Thymus (tissue), 11 donors: ENCODE results near the gene KCNMA1. TPM values are rescaled to one million over a fixed set of nuclear protein-coding genes. Genes with fewer than 3 reads are reported as not detected.

Experiments used
- DNase-seq, 9 donors: peaks; one replicate each; pipeline ENCODE4 v3.0.0-alpha.2; 2013; ENCODE audit warnings: low spot score in 9 of 9, low read depth in 6 of 9, missing footprints in 1 of 9
- H3K27ac ChIP-seq, 2 donors: one replicate each; pipeline ENCODE4 v1.5.1; 2013; ENCODE audit warnings: control low read depth in 1 of 2, low read depth in 1 of 2, low read length in 1 of 2, mild to moderate bottlenecking in 1 of 2, moderate library complexity in 1 of 2
- H3K27me3 ChIP-seq, 2 donors: one replicate each; pipeline ENCODE4 v1.5.1; 2013; ENCODE audit warnings: low read length in 1 of 2; ENCODE audit not compliant: control insufficient read depth in 2 of 2, insufficient read depth in 1 of 2
- H3K36me3 ChIP-seq, 2 donors: one replicate each; pipeline ENCODE4 v1.5.1; 2013; ENCODE audit warnings: low read length in 1 of 2, mild to moderate bottlenecking in 1 of 2, moderate library complexity in 1 of 2; ENCODE audit not compliant: control insufficient read depth in 2 of 2, insufficient read depth in 2 of 2
- H3K4me1 ChIP-seq, 2 donors: one replicate each; pipeline ENCODE4 v1.5.1; 2013; ENCODE audit warnings: low read length in 2 of 2; ENCODE audit not compliant: control insufficient read depth in 2 of 2, insufficient read depth in 2 of 2
- H3K4me3 ChIP-seq, 2 donors: one replicate each; pipeline ENCODE4 v1.5.1; 2013; ENCODE audit warnings: low read length in 2 of 2, control low read depth in 1 of 2, mild to moderate bottlenecking in 1 of 2
- H3K9me3 ChIP-seq, 2 donors: one replicate each; pipeline ENCODE4 v1.5.1; 2013; ENCODE audit warnings: low read length in 1 of 2, mild to moderate bottlenecking in 1 of 2; ENCODE audit not compliant: control insufficient read depth in 2 of 2, insufficient read depth in 1 of 2
- WGBS: extraction: QIAGEN DNeasy Blood & Tissue Kit; methylation state at CpG from one replicate; pipeline ENCODE4 v1.1.7; 2013; 5-methylcytosine and 5-hydroxymethylcytosine counted together
- polyA plus RNA-seq: library from polyadenylated mRNA; stranded (reverse); fragments of 200-250 nt; gene quantifications from one replicate; pipeline ENCODE4 v1.2.3, GENCODE V29; 2013
- total RNA-seq: library from RNA; stranded (reverse); fragments of 120-200 nt; gene quantifications from one replicate; pipeline ENCODE4 v1.2.4, GENCODE V29; 2013
- donor health status: healthy.

The KCNMA1 gene
- total and polyA plus RNA-seq, 2 donors, result 1.9 to 12.9 TPM

DNA sequence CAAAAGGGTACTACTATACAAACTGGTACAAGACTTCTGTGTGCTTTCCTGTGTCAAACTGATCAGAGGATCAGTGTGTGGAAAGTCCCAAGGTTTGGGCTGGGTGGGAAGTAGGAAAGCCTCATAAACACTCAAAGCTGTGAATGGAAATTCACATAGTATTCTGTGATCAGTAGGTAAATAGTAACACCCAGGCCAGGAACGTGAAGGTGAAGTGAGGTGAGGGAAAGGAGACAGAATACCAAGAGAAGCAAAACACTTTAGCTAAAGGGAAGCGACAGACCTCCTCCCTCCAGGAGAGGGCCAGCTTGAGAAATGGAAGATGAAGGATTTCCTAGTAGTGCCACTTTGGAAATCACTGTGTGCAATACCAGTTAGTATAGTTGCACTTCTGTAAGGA is 451.9 kb downstream of the KCNMA1 start:
- no peak for DNase-seq
- H3K27ac ChIP-seq, result no peak overlapping the region
- WGBS, result 98% methylated on average over 2 of the region's 2 CpGs

DNA sequence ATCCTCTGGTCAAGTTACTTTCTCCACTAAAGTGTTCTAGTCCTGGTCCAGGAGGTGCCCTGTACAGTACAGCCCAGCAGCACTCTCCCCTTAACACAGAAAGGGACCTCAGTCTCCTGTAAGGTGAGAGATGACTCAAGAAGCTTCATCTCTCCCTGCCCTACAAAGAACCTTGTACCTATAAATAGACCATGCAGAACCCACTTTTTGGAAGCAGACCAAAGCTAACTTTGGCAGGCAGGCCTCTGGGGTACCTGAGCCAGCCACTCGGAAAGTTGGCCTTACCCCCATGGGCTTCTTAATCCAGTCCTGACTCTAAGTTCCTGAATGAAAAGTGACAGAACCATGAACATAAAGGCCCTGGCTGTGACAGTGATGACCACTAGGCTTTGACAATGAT is 454.8 kb downstream of the KCNMA1 start:
- H3K4me3 ChIP-seq, result no peak overlapping the region
- no peaks in the 10 kb centered on the region for H3K36me3 ChIP-seq
- H3K27ac ChIP-seq, result no peak overlapping the region
- DNase-seq, result no peak
- H3K27me3 ChIP-seq, result no peaks in the 10 kb centered on the region
- no peaks in the 10 kb centered on the region for H3K9me3 ChIP-seq
- WGBS, result 93% methylated on average over 1 of the region's 1 CpG
- no peaks in the 10 kb centered on the region for H3K4me1 ChIP-seq

More for the DNA sequence above, 451.9 kb downstream of the KCNMA1 start:
- Histone ChIP-seq H3K27me3 (no peaks in the 10 kb centered on the region), H3K36me3 (no peaks in the 10 kb centered on the region), H3K4me3 (no peak overlapping the region), H3K9me3 (no peaks in the 10 kb centered on the region), H3K4me1 (no peaks in the 10 kb centered on the region)

DNA sequence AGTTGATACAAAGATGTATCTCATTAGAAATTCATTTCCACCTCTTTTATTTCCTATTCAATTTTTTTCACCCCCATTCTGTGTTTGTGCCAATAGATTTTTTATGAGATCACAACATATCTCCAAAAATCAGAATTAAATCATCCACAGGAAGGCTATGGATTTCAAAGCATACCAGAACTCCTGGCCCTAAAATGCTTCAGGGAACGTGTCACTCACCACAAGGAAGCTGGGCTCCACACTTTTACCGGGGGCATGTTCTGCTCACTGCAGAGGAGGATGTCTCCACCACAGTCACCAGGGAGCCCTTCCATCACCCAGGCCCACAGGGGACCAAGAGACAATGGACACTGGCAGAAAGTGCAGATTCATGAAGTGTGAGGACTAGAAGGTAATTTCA is 456.8 kb downstream of the KCNMA1 start:
- no peaks in the 10 kb centered on the region for H3K4me1 ChIP-seq
- H3K4me3 ChIP-seq, result no peak overlapping the region
- no peaks in the 10 kb centered on the region for H3K27me3 ChIP-seq
- H3K9me3 ChIP-seq, result no peaks in the 10 kb centered on the region
- 87% methylated on average over 2 of the region's 2 CpGs for WGBS
- no peaks in the 10 kb centered on the region for H3K36me3 ChIP-seq
- no peak overlapping the region for H3K27ac ChIP-seq
- no peak for DNase-seq

DNA sequence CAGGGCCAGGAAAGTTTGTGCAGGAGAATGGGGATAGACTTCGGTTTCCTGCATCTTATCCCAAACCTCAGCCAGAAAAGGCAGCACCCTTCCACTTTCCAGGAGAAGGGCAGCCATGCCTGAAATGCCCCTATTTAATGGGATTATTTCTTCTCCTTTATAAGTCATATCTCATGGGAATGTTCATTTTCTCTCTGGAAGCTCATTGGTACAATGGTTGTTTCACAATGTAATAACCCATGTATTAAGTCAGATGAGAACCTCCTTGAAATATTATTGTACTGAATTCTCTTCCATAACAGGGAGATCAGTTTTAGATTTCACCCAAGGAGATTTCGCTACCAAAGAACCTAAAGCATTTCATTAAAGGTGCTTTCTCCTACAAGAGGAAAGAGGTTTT is 457.5 kb downstream of the KCNMA1 start:
- Histone ChIP-seq H3K9me3 (no peaks in the 10 kb centered on the region), H3K4me1 (no peaks in the 10 kb centered on the region), H3K4me3 (no peak overlapping the region), H3K36me3 (no peaks in the 10 kb centered on the region), H3K27me3 (no peaks in the 10 kb centered on the region), H3K27ac (no peak overlapping the region)
- 92% methylated on average over 2 of the region's 2 CpGs for WGBS
- DNase-seq, result no peak

DNA sequence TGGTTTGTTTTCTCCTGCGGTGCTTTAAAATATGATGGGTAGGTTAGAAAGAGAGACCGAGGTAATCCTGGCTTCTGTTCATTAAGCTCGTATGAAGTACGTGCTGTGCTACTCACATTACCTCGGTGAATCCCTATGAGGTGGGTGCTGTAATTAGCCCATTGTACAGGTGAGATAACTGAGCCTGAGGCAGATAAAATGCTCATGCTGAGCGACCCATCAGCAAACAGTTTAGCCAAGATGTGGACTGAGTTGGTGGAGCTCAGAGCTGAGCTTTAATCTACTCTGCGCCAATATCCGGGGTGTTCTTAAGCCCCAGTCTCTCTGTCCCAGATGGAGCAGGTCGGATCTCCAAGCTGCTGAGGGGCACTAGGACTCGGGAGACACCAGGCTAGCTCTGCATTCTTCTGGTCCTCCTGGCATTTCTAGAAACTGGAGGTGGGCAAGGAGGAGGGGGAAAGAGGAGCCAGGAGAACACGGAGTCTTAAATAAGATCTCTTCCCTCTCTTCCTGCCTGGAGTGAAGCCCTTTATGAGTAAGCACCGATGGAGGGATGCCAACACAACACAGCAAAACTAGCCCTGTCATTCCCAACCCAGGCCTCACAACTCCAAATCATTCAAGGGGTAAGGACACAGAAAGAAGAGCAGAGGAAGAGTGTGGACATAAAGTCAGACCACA is 458.5 kb downstream of the KCNMA1 start:
- WGBS, result 83% methylated on average over 12 of the region's 12 CpGs
- no peak overlapping the region for H3K27ac ChIP-seq

DNA sequence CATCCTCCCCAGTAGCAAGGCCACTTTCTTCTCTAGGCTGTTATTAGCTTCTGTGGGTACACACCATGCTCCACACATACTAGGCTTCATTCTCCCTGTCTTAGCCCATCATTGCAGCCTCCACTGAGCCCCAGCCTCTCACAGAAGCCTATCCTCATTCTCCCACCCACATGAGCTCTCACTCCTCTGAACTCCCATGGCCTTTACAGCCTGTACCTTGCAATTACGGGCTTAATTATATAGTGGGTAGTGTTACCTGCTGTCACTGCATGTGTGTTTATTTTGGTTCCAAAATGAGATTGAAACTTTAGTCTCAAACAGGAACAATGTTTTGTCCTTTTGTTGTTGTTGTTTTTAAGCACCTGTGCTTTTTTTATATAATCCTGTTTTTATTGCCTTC is 460.0 kb downstream of the KCNMA1 start:
- H3K9me3 ChIP-seq, result no peaks in the 10 kb centered on the region
- no peaks in the 10 kb centered on the region for H3K27me3 ChIP-seq
- no peak overlapping the region for H3K27ac ChIP-seq
- H3K4me3 ChIP-seq, result no peak overlapping the region
- no peak for DNase-seq
- WGBS, result 88% methylated on average over 1 of the region's 1 CpG
- H3K36me3 ChIP-seq, result no peaks in the 10 kb centered on the region
- no peaks in the 10 kb centered on the region for H3K4me1 ChIP-seq

More for the DNA sequence above, 458.5 kb downstream of the KCNMA1 start:
- Histone ChIP-seq H3K36me3 (no peaks in the 10 kb centered on the region), H3K4me1 (no peaks in the 10 kb centered on the region), H3K4me3 (no peak overlapping the region), H3K27me3 (no peaks in the 10 kb centered on the region), H3K9me3 (no peaks in the 10 kb centered on the region)
- DNase-seq, result no peak

DNA sequence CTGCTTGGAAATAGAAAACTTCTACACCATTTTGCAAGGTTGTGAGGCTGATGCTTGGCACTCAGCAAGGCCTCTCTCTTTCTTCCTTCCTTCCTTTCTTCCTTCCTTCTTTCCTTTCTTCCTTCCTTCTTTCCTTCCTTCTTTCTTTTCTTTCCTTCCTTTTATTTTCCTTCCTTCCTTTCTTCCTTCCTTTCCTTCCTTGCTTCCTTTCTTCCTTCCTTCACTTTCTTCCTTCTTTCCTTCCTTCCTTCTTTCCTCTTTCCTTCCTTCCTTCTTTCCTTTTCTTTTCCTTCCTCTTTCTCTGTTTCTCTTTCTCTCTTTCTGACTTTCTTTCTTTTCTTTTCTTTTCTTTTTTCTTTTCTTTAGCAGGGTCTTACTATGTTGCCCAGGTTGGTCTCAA is 460.4 kb downstream of the KCNMA1 start:
- Histone ChIP-seq H3K27ac (no peak overlapping the region), H3K4me1 (no peaks in the 10 kb centered on the region), H3K9me3 (no peaks in the 10 kb centered on the region), H3K4me3 (no peak overlapping the region), H3K27me3 (no peaks in the 10 kb centered on the region), H3K36me3 (no peaks in the 10 kb centered on the region)
- DNase-seq, result no peak

DNA sequence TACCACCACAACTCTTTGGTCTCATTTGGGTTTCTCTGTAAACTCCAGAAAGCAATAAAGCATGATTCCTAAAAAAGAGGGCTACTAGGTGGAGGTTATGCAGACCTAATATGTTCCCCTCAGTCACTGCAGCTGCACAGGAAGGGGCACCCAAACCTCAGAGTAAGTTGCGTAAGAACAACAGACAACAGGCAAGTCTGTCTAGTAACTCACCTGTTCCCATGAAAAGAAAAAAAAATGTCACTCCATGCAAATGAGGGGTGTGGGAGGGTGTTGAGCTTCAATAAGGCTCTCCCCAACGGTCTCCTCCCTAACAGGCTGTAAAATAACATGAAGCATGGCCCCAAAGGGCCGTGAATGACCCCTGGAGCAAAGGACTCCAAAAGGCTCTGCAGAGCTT is 461.4 kb downstream of the KCNMA1 start:
- Histone ChIP-seq H3K4me1 (no peaks in the 10 kb centered on the region), H3K27ac (no peak overlapping the region), H3K27me3 (no peaks in the 10 kb centered on the region), H3K4me3 (no peak overlapping the region), H3K36me3 (no peaks in the 10 kb centered on the region), H3K9me3 (no peaks in the 10 kb centered on the region)
- peak in 1 of 9 donors; percentile 12 for DNase-seq
- WGBS, result 57% methylated on average over 3 of the region's 3 CpGs

GRCh38 chr10:77175631-77176222 is 461.9 kb downstream of the KCNMA1 start:
- no peak for DNase-seq
- no peaks in the 10 kb centered on the region for H3K27me3 ChIP-seq
- H3K27ac ChIP-seq, result no peak overlapping the region
- H3K4me1 ChIP-seq, result no peaks in the 10 kb centered on the region
- WGBS, result 96% methylated on average over 2 of the region's 2 CpGs
- no peak overlapping the region for H3K4me3 ChIP-seq
- H3K9me3 ChIP-seq, result no peaks in the 10 kb centered on the region
- no peaks in the 10 kb centered on the region for H3K36me3 ChIP-seq
